CD4-positive, alpha-beta T cell treated with Interleukin-6 for 4 hours (primary cell): ENCODE data around the gene VPS50.
"Not testable (repeated sequence)": the region's sequence is repeated elsewhere in the genome, so short reads cannot be mapped to it uniquely, and the experiment has no call there.

ENCODE experiments used
- DNase-seq: peaks from one replicate; pipeline ENCODE4 v3.0.0-alpha.2; 2020; ENCODE audit warnings: mixed read lengths

VPS50 gene

DNA sequence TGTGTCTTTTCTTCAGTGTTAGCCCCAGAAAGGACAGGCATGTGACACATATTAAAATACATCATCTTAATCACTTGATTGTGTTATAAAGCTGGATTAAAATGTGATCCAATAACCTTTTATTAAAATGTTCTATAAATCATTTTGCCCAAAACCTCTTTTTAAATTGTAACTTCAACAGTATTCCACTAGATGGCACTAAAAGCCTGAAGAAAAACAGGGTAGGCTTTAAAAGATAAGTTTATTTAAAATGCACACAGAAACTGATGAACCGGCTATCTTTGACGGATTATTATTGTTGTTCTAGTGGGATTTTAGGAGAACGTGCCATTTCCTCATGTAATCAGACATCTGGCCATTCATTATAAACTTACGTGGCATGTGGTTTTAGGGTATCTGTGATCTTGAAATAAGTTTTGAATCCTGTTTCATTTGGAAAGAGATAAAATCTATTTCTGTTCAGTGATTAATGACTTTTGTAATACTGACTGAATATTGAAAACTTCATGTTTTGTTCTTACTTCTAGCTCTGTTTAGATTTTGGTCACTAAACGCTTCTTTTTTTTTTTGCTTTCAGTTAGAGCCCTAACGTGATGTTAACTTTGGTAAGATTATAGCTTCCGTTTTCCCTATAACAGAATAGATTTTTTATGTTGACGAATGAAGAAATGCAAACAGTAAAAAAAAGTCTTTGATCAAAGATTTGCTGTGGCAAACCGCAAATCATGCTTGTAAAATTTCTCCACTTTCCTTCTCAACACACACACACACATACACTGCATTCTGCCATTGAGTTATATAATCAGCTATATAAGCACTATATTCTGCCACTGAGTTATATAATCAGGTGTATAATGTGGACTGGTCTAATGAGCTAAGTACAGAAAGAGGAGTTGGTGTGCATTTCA is 13.6 kb downstream of the VPS50 start:
- no peak for DNase-seq

DNA sequence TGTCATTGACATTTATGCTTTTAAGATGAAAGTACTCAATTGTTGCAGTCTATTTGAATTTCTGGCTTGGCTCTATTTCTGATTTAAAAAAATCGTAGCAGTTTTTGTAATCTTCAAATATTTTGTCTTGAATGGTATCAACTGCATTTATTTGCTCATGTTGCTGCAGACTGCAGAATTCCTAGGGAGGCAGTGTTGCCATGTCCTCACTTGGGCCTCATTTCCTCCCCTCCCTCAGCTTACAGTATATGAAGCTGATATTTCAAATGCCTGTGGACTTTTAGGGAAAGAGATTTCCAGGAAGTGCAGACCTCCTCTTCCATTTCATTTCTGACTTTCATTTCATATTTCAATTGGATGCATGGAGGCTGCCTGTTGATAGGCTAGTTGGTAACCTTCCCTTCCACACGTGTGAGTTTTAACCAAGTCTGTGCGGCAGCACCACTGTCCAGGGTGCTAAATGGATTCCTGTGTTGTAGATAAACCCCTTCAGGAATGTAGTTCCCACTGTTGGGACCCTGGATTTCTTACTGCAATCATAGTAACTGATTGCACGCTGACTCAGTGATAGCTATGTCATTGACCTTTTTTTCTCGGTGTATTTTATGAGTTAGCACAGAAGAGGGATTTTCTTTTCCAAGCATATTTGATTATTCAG is 17.5 kb downstream of the VPS50 start:
- DNase-seq = no peak

DNA sequence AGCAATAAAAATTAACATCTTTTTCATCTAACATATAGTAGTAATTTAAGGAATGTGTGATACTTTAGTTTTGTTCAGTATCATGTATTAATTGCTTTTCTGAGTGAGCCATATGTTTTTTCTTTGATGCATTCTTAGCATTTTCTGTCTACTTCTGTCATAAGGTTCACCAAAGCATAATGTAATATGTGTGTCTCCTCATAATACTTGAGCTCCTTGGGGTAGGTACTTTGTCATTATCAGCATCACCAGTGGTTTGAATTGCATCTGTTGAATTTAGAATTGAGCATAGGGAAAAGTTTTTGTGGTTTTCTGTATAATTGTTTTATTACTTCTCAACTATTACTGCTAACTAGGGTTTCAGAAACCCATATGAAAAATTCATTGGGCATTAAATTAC is 26.5 kb downstream of the VPS50 start:
- no peak for DNase-seq

DNA sequence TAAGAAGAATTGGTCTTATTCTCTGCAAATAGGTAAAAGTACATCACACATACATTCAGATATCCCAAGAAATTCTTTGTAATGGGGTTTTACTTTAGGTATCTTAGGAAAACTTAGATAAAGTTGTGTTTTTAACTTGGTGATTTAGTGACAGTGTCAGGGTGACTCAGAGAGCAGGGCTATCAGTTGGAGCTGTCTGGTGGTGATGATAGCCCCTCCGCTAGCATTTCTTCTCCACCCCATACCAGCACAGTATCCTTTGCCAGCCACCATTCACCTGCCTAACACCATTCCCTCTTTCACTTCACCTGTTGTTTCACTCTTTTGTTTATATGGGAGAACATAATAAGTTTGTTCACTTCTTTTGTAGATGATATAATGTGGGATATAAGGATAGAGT is 30.4 kb downstream of the VPS50 start:
- DNase-seq = no peak

DNA sequence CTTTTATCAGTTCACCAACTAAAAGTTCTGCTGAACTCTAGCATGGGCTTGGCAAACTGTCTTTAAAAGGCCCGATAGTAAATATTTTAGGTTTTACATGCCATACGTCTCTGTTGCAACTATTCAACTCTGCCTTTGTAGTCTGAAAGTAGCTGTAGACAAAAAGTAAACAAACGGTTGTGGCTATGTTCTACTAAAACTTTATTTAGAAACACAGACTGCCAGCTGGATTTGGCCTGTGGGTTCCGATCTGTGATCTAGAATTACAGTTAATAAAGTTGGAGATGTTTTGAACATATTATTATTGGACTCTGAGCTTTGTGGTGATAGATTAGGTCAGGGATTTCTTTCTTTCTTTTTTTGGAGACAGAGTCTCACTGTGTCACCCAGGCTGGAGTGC is 33.1 kb downstream of the VPS50 start:
- no peak for DNase-seq

DNA sequence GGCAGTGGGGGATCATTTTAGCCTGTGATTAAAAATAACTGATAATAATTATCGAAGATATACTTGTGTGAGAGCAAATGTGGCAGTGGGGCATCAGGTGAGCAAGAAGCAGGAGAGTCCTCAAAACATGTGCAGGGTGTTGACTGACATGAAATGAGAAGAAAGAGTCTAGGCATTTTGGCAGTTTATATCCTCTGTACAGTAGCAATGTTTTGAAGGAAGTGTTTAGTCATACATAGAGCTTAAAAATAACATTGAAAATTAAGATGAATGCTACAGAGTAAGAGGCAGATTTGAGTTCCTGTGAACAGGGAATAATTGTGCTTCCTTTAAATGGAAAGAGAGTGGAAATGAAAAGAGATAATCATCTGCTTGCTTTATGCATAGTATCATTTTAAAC is 47.4 kb downstream of the VPS50 start:
- DNase-seq = no peak

DNA sequence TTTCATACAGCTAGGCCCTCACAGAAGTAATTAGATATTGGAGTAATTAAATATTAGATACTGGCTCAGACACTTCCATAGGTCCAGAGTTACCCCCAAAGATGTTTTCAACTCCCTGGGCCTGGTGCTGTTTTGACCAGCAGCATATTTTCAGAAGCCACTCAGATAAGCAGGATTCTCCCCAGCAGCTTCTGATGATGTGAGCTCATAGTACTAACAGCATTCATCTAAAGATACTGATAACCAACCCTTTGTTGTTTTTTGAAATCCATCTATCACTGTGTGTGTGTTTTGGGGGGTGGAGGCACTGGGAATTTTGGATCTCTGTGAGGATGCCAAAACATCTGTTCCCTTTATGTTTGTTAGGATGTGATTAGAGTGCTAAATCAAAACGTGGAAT is 52.7 kb downstream of the VPS50 start:
- DNase-seq = no peak

DNA sequence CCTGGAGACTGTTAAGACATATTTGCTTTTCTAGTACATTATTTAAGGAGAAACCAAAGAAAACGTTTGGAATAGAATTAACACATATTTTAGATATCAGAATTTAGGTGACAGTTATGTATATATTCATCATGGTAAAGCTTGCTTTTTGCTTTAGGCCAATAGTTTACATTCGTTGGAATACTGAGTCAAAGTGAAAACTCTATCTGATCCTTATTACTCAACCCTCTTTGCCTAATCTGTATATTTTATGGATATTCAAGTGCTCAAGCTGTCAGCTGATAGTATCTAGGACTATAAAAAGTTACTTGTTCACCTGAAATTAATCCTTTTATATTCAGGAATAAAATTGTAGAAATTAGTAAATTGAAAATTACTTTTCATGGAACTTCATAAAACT is 61.1 kb downstream of the VPS50 start:
- DNase-seq = no peak

DNA sequence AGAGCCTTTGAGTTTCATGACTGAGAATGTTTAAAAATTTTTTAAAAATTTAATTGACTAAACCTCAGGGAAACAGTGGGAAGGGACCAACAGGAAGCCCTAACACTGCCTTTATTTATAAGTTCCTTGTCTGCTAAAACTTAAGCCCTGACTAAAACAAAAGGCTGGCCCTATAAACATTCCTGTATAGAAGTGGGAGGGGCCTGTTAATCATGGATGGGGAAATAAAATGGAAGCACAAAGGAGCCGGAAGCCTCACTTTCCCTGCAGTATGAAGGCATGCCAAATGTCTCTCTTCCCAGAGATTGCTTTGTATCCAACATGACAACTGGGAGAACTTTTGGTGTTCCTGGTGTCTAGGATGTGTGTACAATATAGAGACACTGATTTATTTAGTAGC is 66.0 kb downstream of the VPS50 start:
- DNase-seq = no peak

DNA sequence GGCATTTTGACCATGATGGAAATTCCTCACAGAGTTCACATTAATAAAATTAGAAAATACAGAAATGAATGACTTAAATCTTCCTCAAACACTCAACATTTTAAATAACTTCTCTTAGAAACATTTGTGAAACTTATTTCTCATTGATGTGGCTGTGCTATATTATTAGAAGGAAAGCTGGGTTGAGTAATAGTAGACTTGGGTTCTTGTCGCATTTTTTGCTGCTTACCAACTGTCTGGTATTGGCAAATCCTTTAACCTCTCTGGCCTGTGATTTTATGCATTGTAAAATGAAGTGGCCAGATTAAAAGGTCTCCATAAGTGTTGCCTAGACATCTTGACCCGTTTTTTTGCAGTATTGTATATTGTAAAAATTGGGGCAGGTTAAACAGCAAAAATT is 66.5 kb downstream of the VPS50 start:
- no peak for DNase-seq

DNA sequence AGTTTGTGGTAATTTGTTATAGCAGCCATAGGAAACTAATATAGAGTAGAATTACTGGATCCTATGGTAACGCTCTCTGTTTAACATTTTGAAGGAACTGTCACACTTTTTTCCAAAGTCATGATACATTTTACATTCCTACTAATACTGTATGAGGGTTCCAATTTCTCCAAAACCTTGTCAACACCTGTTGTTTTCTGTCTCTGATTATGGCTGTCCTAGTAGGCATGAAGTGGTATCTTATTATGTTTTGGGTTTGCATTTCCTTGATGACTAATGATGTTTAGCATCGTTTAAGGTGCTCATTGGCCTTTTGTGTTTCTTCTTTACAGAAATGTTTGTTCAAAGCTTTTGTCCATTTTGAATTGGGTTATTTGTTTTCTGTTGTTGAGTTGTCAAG is 69.6 kb downstream of the VPS50 start:
- no peak for DNase-seq

DNA sequence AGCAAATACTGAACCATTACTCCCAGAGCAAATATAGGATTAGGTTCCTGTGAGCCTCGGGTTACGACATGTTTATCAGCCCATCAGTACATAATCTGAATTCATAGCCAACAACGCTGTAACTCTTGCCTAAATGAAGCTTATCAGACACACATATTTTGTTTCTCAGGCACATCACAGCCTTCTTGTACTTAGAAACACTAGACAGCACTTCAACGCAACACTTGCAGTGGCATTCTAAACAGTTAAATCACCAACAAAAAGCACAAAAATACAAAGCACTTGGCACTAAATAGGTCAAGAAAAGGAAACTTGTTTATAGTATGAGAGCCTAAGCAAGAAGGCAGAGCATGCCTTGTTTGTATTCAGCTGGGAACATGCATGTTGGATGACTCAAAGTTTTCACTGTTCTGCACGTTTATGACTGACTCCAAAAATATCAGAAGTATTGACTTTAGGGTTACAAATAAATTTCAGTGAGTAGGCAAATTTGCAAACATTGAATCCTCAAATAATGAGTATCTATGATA is 75.0 kb downstream of the VPS50 start:
- no peak for DNase-seq

DNA sequence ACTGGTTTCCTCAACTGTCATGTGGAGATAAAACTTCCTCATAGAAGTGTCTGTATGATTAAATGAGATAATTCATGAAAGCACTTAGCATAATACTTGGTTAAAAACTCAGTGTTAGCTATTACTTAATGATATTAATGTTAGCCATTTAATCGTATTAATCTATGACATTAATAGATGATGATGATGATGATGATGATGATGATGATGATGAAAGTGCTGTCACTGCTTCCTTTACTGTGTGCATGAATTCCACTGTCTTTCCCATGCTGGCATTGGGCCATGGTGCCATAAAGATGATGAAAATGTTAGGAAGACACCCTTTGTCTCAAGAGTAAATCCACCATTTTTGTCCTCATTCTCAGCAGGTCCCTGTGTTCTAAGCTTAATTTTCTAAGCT is 75.8 kb downstream of the VPS50 start:
- no peak for DNase-seq

DNA sequence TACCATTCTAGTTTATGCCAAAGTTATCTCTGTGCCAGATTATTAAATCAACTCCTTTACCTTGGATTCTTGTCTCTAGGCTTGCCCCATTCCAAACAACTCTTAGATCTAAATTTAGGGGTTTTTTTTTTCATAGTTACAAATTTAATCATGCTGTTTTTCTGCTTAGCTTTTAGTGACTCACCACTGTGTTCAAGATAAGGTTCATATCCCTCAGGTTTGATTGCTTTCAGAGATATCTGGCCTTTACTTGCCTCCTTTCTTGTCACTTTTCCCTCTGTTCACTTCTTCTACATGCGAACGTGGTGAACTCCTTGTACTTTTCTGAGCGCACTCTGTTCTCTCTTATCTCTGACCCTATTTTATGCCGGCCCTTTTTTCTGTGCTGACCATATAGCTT is 78.2 kb downstream of the VPS50 start:
- no peak for DNase-seq

DNA sequence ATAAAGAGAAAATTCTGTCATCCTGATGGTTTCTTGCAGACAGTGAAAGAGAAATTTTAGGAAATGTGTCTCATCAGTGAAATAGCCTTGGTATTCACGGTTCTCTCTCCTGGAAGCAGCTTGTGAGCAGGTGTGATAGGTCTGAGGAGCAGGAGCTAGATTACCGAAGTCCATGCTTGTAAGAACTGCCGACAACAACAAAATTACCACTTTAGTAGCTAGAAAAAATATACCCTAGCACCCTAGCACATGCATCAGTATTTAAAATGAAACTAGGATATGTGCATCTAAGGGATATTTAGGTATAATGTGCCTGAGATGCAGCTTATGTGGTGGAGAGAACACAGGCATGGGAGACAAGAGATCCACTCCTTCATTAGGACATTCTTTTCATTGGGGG is 82.3 kb downstream of the VPS50 start:
- DNase-seq = no peak

DNA sequence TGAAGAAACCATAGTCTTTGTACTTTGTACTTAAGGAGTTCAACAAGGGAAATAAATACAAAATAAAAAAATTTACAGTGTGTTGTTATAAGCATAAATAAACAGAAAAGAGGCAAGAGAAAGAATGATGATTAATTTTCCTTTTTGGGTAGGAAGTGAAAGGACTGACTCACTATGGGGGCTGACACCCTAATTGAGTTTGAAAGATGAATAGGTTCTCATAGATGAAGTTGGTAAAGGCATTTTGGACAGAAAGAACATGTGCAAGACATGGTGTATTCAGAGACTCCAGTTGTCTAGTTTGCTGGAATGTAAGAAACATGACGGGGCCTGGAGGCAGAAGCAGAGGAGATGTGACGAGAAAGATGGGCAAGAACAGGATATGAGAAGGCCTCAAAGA is 83.7 kb downstream of the VPS50 start:
- DNase-seq = no peak

DNA sequence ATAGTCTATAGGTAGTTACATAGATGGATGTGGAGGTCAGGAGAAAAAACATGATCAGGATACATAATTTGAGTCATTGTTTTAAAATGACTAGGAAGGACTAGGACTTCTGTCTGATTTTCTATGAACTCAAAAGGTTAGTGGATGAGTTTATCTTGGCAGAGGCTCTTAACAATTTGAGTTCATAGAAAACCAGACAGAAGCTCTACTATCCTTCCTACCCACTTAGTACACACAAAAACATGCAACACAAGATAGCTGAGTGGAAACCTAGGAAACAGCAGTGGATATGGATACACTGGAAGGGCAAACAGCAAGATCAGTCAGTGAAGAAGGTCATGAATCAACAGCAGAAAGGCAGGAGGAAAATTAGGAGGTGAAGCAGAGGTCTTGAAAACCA is 84.6 kb downstream of the VPS50 start:
- DNase-seq = no peak

DNA sequence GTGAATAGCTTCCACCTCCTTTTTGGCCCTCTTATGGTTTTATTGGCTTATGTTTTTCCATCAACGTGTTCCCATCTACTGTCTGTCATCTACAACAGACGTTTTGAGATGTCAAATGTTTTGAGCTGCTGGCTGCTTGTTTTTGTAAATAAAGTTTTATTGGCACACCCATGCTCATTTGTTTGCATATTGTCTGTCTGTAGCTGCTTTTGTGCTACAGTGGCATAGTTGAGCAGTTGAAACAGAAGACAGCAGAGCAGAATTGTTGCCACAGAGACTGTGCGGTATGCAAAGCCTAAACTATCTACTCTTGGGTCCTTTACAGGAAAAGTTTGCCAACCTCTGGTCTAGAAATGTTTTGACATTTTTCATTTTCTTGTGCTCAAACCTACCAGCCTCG is 88.7 kb downstream of the VPS50 start:
- DNase-seq = no peak

DNA sequence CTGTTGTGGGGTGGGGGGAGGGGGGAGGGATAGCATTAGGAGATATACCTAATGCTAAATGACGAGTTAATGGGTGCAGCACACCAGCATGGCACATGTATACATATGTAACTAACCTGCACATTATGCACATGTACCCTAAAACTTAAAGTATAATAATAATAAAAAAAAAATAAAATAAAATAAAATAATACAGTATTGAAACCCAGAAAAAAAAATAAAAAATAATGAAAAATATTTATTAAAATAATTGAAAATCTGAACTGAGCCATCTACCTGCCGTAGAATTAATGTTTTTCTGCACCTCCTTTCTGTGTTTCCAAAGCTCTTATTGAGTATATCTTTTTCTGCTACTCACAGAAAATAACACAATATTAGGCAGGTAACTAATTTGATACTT is 94.1 kb downstream of the VPS50 start:
- not testable (repeated sequence) for DNase-seq

DNA sequence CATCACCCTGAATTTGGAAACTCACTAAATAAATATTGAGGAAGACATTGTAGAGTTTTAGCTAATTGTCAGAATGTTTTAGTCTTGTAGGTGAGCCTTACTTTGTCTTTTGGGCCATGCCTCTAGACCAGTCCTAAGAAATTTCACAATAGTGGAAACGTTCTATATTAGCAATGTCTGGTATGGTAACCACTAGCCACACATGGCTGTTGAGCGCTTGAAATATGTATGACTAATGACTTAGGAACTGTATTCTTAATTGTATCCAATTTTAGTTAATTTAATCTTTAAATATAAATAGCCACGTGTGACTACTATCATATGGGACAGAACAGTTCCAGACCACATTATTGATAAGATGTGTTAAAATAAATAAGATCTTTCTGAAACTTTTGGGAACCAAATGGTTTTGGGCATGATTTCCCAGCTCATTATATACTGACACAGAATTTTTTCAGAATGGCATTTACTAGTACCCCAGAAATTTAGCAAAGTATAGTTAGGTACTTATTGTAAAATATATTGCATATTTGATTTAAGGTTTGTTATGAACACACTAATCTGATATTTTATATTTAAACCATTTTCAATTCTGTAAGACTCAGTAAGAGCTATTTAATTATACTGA is 95.0 kb downstream of the VPS50 start:
- no peak for DNase-seq

DNA sequence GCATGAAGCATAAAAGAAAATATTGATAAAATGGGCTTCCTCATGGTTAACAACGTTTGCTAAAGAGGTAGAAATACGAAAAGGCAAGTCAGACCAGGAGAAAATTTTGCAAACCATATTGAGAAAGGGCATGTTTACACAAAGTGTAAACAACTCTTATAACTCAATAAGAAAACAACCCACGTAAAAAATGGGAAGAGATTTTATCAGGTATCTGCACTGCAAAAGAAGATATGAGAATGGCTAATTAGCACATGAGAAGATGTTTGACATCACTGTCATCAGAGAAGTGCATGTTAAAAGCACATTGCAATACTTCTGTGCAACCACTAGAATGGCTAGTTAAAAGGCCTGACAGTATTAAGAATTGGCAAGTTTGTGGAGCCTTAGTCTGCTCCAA is 99.5 kb downstream of the VPS50 start:
- DNase-seq = no peak

DNA sequence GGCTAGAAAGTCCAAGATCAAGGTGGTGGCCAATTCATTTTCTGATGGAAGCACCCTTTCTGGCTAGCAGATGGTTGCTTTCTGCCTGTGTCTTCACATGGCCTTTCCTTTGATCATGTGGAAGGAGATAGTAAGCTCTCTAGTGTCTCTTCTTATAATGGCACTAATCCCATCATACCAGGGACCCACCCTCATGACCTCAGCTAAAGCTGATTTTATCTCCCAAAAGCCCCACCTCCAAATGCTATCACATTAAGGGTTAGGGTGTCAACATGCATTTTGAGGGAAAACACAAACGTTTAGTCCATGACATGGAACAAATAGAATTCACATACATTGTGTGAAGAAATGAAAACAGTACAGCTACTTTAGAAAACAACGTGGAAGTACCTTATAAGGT is 100.0 kb downstream of the VPS50 start:
- DNase-seq = no peak

DNA sequence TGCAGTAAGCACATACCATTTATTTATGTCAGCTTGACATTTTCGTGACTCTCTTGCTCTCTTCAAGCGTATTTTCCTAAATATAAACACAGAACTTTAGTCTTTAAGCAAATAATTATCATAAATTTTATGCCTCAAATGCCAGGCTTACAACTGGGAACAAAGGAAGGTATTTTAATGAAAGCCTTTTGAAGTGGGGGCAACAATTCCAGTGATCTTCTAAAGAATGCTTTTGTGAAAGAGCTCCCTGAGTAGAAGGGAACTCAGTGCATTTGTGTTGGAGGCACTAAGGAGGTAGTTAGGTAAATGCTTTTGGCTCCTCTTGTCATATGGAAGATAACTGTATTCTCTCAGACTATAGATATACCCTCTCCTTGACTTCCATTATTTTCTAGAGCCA is 104.9 kb downstream of the VPS50 start:
- DNase-seq = no peak

DNA sequence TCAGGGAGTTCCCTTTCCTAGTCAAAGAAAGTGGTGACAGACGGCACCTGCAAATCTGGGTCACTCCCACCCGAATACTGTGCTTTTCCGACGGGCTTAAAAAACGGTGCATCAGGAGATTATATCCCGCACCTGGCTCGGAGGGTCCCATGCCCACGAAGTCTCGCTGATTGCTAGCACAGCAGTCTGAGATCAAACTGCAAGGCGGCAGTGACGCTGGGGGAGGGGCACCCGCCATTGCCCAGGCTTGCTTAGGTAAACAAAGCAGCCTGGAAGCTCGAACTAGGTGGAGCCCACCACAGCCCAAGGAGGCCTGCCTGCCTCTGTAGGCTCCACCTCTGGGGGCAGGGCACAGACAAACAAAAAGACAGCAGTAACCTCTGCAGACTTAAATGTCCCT is 110.0 kb downstream of the VPS50 start:
- not testable (repeated sequence) for DNase-seq
